OCI-LY7 (cell line): ENCODE data around the gene RASSF5. TPM values are rescaled to one million over a fixed set of nuclear protein-coding genes. Genes with fewer than 3 reads are reported as not detected.

Experiments
- BruUV-seq: library from RNA; stranded (reverse); fragments of 400-500 nt; replicated peaks from 2 replicates; lab custom pipeline; 2021; lab: Mats Ljungman, UMichigan
- CTCF ChIA-PET: fragments of 300-600 bp; sonication (Branson Sonifier 250); formaldehyde crosslinking; loops from one replicate; lab custom pipeline; 2022; ENCODE audit warnings: antibody characterized with exemption; ENCODE audit not compliant: unreplicated experiment; lab: Charles Lee
- POLR2A ChIA-PET: fragments of 300-600 bp; sonication (Branson Sonifier 250); formaldehyde crosslinking; loops from one replicate; lab custom pipeline; 2022; ENCODE audit warnings: antibody characterized with exemption; lab: Charles Lee
- DNase-seq: peaks from one replicate; pipeline ENCODE4 v3.0.0-alpha.2; 2015; ENCODE audit warnings: low spot score
- H2AFZ ChIP-seq: fragments of 200-600 bp; sonication (generic), shearing (Covaris generic); 2 replicates; pipeline ENCODE4 v1.6.1; 2014; ENCODE audit warnings: mild to moderate bottlenecking, antibody characterized with exemption, low read length, moderate library complexity
- H3K27ac ChIP-seq: fragments of 200-600 bp; sonication (generic); 2 replicates; pipeline ENCODE4 v1.5.1; 2014; ENCODE audit warnings: mixed run types, low read depth, mild to moderate bottlenecking, moderate library complexity, low read length, inconsistent platforms; ENCODE audit not compliant: poor library complexity, severe bottlenecking
- H3K36me3 ChIP-seq: fragments of 200-600 bp; sonication (generic); 2 replicates; pipeline ENCODE4 v1.6.1; 2014; ENCODE audit warnings: mild to moderate bottlenecking, antibody characterized with exemption, low read length, moderate library complexity, mixed read lengths; ENCODE audit not compliant: insufficient read depth
- H3K4me1 ChIP-seq: fragments of 200-600 bp; sonication (generic); 2 replicates; pipeline ENCODE4 v1.5.1; 2014; ENCODE audit warnings: mild to moderate bottlenecking, low read length; ENCODE audit not compliant: insufficient read depth, poor library complexity, severe bottlenecking
- H3K4me2 ChIP-seq: fragments of 200-600 bp; sonication (generic); 2 replicates; pipeline ENCODE4 v1.6.1; 2014; ENCODE audit warnings: mild to moderate bottlenecking, low read length
- H3K4me3 ChIP-seq: fragments of 200-600 bp; sonication (generic); 2 replicates; pipeline ENCODE4 v1.5.1; 2014; ENCODE audit warnings: mild to moderate bottlenecking, low read depth, low read length; ENCODE audit not compliant: poor library complexity, severe bottlenecking
- H3K79me2 ChIP-seq: fragments of 200-600 bp; sonication (generic); 2 replicates; pipeline ENCODE4 v1.6.1; 2016; ENCODE audit warnings: low read depth, mild to moderate bottlenecking, low read length, moderate library complexity, mixed read lengths; ENCODE audit not compliant: insufficient read depth
- H3K9me2 ChIP-seq: fragments of 200-600 bp; sonication (generic); 2 replicates; pipeline ENCODE4 v1.6.1; 2016; ENCODE audit warnings: mild to moderate bottlenecking, low read length, mixed read lengths; ENCODE audit not compliant: insufficient read depth
- H3K9me3 ChIP-seq: fragments of 200-600 bp; sonication (generic); 2 replicates; pipeline ENCODE4 v1.6.1; 2014; ENCODE audit warnings: mild to moderate bottlenecking, mixed run types, low read length, mixed read lengths
- H4K20me1 ChIP-seq: fragments of 200-600 bp; sonication (generic); 2 replicates; pipeline ENCODE4 v1.6.1; 2014; ENCODE audit warnings: mild to moderate bottlenecking, antibody characterized with exemption, low read length, moderate library complexity, mixed read lengths; ENCODE audit not compliant: insufficient read depth
- CTCF ChIP-seq: fragments of 200-600 bp; sonication (generic); conservative IDR thresholded peaks from 2 replicates; pipeline ENCODE4 v1.5.1; 2014; ENCODE audit warnings: mild to moderate bottlenecking, antibody characterized with exemption, low read length, moderate library complexity, mixed read lengths
- EZH2phosphoT487 ChIP-seq: fragments of 200-600 bp; sonication (generic); IDR thresholded peaks from 2 replicates; pipeline ENCODE4 v1.6.1; 2018; ENCODE audit warnings: low read depth, borderline replicate concordance, mild to moderate bottlenecking, mixed run types, antibody characterized with exemption, low read length, moderate library complexity, mixed read lengths
- intact Hi-C: fragments of 100-400 bp; cut with micrococcal nuclease; formaldehyde crosslinking; loops from one replicate; pipeline ENCODE4 v1.10.0; 2022; ENCODE audit not compliant: unreplicated experiment
- total RNA-seq, 2 experiments: library from RNA; depleted of rRNA in 1 of 2; stranded (reverse); fragments of >200 nt in 1 of 2; shearing (Covaris generic) in 1 of 2; gene quantifications; 2 replicates each; pipeline ENCODE4 v1.2.3, GENCODE V29; 2014 to 2022

Gene RASSF5
- total RNA-seq, 2 experiments from 2014 or later: 19.8 to 25.7 TPM

GRCh38 chr1:206569556-206569955 is 62.2 kb downstream of the RASSF5 start:
- no peaks in the 10 kb centered on the region for H3K79me2 ChIP-seq
- TF ChIP-seq CTCF (no peak), EZH2phosphoT487 (no peak)
- no peak overlapping the region for H3K27ac ChIP-seq
- H3K4me2 ChIP-seq: no peak overlapping the region
- H4K20me1 ChIP-seq: no peaks in the 10 kb centered on the region
- ChIA-PET POLR2A (interaction anchor here (0.7 to 2.1 kb wide), 3 partner anchors 9 to 343 kb away, joined by 3 to 7 read pairs (median 4); no protein-coding TSS in a partner anchor), CTCF (no interaction called here)
- no peaks in the 10 kb centered on the region for H3K9me2 ChIP-seq
- H3K4me1 ChIP-seq: no peaks in the 10 kb centered on the region
- BruUV-seq: no TSS peak
- H2AFZ ChIP-seq: no peak overlapping the region
- no peaks in the 10 kb centered on the region for H3K36me3 ChIP-seq
- intact Hi-C loops: no loop called here
- no peak for DNase-seq
- H3K9me3 ChIP-seq: no peaks in the 10 kb centered on the region
- no peak overlapping the region for H3K4me3 ChIP-seq

- ChIA-PET CTCF (no interaction called here), POLR2A (interaction anchor here (0.5 kb wide), 1 partner anchor 749 kb away, joined by 3 read pairs; no protein-coding TSS in a partner anchor)
- no TSS peak for BruUV-seq
- Histone ChIP-seq H3K9me3 (no peaks in the 10 kb centered on the region), H3K4me1 (peaks cover 8% of the 10 kb centered on the region), H3K36me3 (no peaks in the 10 kb centered on the region), H3K79me2 (no peaks in the 10 kb centered on the region), H3K9me2 (no peaks in the 10 kb centered on the region), H3K27ac (no peak overlapping the region), H3K4me2 (no peak overlapping the region), H3K4me3 (no peak overlapping the region), H2AFZ (no peak overlapping the region), H4K20me1 (no peaks in the 10 kb centered on the region)
- DNase-seq: no peak
- TF ChIP-seq CTCF (no peak), EZH2phosphoT487 (no peak)
- intact Hi-C loops: no loop called here
Measured at GRCh38 chr1:206570529-206570928, 63.2 kb downstream of the RASSF5 start.

- POLR2A ChIA-PET: no interaction called here
- H3K4me2 ChIP-seq: no peak overlapping the region
- no peaks in the 10 kb centered on the region for H3K9me2 ChIP-seq
- no peak overlapping the region for H2AFZ ChIP-seq
- peaks cover 11% of the 10 kb centered on the region for H3K4me1 ChIP-seq
- H4K20me1 ChIP-seq: no peaks in the 10 kb centered on the region
- intact Hi-C loops: no loop called here
- no peaks in the 10 kb centered on the region for H3K36me3 ChIP-seq
- no peaks in the 10 kb centered on the region for H3K79me2 ChIP-seq
- TF ChIP-seq CTCF (no peak), EZH2phosphoT487 (no peak)
- BruUV-seq: no TSS peak
- DNase-seq: no peak
- H3K9me3 ChIP-seq: no peaks in the 10 kb centered on the region
- CTCF ChIA-PET: no interaction called here
- H3K27ac ChIP-seq: no peak overlapping the region
- no peak overlapping the region for H3K4me3 ChIP-seq
Measured at GRCh38 chr1:206572835-206573234, 65.5 kb downstream of the RASSF5 start.
